HG02943 (cell line): ENCODE data around the gene HMSD.
"Not testable (repeated sequence)": the region's sequence is repeated elsewhere in the genome, so short reads cannot be mapped to it uniquely, and the experiment has no call there.

Experiments used
- ATAC-seq: cut with Tn5 transposase; IDR thresholded peaks from one replicate; pipeline ENCODE4 v1.9.1; 2021; ENCODE audit warnings: mild to moderate bottlenecking, low read depth, moderate library complexity; ENCODE audit not compliant: unreplicated experiment

Gene HMSD, protein sequence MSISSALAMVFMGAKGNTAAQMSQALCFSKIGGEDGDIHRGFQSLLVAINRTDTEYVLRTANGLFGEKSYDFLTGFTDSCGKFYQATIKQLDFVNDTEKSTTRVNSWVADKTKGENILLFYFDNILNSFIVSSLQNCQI

DNA sequence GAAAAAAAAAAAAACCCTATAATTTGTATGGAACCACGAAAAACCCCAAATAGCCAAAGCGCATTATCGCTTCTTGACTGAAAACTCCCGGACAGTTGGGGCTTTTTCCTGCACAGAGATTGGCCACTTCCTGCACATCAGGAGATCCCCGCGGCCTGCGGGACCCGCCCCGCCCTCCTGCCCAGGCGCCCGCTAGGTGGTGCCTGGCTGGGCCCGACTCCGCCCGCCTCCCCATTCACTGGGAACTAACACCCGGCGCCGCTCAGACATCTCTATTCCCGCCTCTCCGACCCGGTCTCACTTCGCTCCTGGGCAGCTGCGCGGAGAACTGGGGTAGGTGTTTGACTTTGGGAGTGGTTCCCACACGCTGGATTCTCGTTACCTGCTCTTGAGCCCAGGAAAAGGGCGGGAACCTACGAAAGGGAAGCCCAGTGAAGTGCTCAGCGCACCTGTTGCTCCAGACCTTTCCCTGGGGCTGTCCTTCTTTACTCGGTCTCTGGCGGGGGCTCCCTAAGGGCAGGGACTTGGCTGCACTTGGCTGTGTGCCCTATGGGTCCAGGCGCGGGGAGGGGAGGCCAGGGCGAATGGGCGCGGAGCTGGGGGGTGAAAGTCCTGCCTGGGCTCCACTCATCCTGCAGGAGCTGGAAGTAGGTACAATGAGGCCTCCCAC is at the start of gene HMSD:
Gene HMSD (plus strand): TSS at position 234 of the 670 bp plus-strand sequence. CDS start 4,155 bp downstream, outside the sequence.
- peak; percentile 86 for ATAC-seq

DNA sequence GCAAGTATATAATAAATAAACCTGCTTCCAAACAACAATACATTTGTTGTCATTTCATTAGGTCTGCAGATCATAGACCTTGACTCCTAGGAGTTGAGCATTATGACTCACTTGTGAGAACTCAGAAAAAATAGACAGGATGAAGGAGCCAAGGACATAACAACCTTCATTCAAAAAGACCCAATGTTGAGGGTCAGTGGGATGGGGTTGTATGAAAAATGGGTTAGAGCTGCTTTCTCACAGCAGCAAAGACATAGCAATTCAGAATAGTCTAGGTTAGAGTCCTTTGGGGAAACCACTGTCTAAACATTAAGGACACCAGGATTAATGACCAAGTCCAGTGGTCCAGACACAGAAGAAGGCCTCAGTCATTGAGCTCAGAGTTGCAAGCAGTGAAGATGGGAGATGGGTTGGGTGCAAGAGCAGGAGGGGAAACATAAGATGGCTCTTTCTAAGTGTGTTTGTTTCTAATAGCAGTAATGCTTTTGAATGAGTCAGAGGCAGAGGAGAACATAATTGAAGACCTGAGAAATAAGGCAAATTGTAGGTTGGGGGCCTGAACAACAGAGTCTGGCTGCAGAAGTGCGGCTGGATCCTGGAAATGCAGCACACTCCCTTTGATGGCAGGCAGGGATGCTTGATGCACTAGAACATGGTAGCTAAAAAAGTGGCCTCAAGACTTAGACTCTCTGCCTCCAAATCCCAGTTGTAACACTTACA is 45.1 kb upstream of the HMSD start:
- ATAC-seq = no peak

DNA sequence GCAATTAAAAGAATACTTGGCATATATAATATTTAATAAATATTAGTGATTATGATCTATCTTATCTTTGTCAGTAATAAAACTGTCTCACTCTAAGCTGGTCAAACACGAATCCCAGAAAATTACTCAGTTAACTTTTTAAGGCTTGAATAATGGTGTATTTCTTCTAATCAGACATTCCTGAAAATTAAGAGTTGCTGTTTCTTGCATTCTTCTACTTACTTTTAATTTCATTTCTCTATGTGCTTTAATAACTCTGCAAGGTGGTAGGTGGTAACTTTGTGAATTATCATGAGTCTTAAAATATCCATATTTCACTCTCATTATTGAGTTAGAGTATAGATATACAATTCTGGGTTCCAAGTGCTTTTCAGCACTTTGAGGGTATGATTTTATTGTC is 44.4 kb upstream of the HMSD start:
- ATAC-seq = no peak

DNA sequence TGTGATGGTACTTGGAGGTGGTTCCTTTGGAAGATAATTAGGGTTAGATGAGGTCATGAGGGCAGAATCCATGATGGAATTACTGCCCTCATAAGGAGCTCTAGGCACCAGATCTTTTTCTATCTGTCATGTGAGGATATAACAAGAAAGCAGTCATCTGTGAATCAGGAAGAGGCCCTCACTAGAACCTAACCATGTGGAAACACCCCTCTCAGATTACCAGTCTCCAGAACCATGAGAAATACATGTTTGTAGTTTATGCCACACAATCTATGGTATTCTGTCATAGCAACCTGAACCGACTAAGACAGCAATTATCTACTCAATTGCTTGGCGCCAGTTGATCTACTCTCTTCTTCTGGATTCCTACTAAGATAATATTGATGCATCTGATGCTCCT is 43.7 kb upstream of the HMSD start:
- no peak for ATAC-seq

DNA sequence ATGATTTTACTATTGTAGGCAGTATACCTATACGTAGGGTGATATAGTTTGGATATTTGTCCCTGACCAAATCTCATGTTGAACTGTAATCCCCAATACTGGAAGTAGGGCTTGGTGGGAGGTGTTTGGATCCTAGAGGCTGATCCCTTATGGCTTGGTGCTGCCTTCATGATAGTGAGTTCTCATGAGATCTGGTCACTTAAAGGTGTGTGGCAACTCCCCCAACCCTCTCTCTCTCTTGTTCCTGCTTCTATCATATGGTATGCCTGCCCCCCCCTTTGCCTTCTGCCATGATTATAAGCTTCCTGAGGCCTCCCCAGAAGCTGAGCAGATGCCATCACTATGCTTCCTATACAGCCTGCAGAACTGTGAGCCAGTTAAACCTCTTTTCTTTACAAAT is 43.0 kb upstream of the HMSD start:
- no peak for ATAC-seq

DNA sequence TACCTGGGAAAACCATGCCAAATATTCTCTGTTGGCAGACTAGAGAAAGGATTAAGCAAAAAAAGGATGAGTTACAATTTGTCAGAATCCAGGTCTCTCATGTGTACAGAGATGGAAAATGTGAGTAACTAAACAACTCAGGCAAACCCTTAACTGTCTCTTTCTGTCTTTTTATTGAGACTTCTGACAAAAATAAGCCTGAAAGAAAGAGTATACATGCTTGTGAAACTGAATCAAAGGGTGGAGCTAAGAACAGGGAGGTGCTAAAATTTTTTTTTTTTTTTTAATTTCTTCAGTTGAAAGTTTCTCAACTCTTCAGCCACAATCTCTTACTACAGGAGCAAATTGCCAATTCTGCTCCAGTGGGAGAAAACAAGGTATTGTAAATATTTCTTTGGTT is 41.4 kb upstream of the HMSD start, which contains the start of gene SERPINB10:
Gene SERPINB10 (plus strand): TSS at position 295 of the 400 bp plus-strand sequence. CDS start 7,553 bp downstream, outside the sequence.
- ATAC-seq = no peak

DNA sequence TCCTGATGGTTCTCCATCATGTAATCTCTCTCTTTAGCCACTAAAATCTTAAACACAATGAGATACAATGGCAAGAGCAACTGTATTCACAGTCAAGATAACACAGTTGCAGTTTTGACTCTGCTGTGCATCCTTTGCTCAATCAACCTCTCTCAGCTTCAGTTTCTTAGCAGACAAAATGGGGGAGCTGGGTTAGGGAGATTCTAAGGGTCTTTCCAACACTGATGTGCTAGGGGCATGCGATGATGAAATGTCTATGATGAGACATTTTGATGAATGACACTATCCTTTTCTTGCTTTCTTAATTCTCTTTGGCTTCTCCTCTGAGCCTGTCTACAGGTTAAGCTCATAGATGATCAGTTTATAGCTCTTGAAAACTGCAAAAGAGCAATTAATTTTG is 40.2 kb upstream of the HMSD start:
- ATAC-seq = no peak

DNA sequence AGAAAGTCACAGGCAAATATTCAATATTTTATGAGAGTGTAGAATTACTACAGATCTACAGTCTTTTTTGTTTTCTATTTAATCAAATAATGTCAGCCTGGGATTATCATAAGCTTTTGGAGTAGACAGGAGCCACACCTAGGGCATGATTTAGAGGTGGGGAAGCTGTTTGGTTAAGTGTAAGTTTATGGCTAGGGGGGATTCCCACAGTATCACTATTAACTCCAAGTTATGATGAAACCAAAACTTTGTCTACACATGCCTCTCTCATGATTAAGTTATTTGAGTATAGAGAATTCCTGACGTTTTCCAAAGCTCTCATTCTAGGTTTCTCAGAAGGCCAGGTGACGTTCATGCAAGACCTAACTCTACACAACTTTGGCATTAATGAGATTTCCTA is 39.2 kb upstream of the HMSD start:
- ATAC-seq = no peak

DNA sequence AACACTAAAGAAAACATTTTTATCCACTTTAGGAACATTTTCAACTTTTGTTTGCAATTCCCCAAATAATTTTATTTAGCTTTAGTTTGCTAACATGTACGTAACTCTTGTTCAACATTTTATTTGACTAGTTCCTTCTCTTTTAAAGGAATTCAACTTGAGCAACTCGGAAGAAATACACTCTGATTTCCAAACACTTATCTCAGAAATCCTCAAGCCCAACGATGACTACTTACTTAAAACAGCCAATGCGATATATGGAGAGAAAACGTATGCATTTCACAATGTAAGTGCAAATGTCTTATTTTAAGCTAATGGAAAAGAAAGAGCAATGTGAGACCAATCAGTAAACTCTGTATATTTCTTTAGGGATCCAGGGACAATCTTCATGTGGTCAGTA is 31.3 kb upstream of the HMSD start:
- no peak for ATAC-seq

DNA sequence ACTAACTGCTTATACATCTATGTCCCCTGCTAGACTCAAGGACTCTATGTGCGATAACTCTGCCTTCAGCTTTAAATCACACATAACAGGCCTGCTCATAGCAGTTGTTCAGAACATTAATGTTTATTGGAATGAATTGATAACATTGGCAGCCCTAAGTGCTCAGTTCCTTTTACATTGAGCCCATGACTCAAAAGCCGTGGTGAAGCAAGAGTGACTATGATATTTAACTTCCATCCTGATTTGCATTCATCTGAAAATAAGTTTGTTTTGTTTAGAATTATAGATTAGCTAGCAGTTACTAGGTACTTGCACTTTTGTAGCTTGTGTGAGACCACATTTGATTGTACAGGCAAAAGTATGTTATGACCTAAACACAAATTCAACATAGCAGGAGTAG is 27.1 kb upstream of the HMSD start:
- ATAC-seq = no peak

DNA sequence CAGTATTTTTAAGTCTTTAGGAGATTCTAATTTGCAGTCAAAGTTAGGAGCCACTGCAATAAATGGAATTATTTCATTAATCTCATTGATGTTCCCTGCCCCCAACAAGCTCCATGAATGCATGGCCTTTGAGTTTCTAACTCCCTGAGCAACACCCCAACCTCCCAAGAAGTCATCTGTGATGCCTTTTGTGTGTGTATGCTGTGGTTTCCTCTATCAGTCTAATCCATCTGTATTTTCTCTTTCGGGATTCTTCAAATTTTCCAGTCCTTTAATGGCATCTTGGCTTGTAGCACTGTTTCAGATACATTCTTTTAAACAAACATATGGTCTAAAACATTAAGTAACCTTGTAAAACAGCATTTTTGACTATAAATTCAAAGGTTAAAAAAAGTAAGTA is 24.6 kb upstream of the HMSD start:
- no peak for ATAC-seq

DNA sequence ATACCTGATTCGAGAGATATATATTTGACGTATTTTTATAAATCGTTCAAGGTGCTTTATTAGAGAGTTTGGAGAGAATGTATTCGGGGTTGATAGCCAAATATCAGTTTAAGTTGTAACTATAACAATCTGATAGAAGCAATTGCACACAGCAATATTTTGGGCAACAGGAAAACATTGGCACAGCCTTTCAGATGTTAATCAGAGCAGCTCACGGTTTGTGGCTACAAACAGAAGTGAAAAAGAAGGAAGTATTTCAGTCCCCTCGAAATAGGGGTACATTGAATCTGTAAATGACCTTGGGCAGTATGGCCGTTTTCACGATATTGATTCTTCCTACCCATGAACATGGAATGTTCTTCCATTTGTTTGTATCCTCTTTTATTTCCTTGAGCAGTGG is 20.8 kb upstream of the HMSD start:
- no peak for ATAC-seq

DNA sequence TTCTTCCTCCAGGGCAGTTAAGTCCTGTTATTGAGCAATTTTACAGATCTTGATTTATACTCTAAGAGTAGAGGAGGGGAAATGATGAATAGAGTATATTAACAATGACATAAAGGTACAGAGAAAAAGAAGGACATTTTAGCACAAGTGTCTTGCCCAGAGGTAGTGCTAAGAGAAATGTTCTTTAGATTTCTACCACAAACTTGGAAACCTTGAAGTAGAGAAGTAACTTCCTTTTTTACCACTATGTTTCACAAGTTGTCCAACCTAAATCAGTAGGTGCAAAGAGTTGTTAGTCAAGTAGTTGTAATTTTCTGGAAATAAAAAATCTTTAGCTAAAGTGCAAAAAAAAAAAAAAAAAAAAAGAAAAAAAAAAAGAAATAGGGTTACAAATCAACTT is 19.7 kb upstream of the HMSD start:
- not testable (repeated sequence) for ATAC-seq

DNA sequence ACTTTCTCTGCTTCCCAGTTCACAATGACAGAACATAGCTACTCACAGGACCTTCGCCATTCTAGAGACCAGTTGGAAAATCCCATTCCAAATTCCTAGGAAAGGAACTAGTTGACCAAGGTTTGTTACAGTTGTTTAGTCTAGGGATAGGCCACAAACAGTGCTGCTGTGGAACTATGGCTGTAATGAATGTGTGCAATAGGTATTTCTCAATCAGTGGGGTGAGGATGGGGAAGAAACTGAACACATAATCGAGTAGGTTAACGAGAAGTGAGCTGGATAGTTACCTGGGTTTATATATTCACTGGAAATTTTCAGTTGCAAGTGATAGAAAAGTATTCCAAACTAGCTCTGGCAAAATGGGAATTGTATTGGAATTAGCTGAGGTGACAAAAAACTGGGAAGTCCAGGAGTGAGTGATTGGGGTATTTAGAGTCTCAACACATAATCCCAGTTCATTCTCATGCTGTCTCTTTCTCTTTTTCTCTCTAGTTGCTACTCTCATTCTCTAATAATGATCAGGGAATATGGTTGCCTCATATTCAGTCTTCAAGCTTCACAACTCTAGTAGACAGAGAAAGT is 18.2 kb upstream of the HMSD start:
- ATAC-seq = no peak

DNA sequence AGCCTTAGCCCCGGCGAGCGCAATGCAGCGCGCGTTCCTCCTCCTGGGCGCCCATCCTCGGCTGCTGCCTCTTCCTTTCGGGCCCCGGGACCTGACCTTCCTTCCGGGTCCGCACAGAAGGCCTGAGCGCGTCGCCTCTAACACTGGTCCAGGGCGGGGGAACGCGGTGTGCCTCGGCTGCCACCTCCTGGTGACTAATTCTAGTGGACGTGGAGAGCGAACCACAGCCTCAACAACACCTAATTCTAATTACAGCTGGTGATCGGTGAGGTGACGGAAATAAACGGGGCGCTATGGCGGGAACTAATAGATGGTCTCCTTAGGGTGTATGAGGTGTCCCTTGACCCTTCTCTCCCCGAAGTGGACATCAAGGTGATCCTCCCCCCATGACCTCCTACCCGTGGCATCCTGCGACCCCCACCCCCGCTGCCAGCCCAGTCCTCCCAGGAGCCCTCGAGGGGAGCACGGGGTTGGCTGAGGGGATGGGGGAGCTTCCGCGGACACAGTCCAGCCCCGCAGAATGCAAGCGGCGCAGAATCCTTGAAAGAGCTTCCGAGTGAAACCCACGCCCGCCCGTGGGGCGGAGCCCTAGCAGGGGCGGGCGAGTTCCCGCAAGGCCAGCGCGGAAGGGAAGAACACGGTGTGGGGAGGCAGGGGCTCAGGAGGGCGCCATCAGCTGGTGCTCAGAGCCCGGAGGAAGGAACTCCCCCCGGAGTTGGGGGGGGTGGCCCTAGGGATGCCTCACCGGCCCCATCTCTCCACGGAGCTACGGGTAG is 12.8 kb upstream of the HMSD start:
- ATAC-seq = peak; percentile 98

DNA sequence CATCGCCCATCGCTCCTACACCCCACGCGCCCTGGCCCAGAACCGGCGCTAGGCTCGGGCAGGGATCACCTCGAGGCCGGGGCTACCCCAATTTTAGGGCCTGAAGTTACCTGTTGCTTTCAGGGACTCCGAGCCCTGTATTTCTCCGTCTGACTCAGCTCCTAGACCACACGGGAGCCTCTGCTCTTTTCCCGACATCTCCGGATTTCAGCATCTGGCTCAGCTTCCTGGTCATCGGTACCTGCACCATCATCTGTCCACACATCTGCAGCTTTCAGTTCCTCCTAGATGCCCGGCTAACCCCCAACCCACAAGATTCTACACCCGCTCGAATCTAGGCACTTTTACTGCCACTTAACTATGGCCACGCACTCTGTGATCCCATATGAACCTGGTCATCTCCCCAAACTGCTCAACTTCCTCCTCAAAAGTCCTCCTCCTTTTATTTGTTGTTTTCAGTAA is 12.1 kb upstream of the HMSD start:
- ATAC-seq = no peak

DNA sequence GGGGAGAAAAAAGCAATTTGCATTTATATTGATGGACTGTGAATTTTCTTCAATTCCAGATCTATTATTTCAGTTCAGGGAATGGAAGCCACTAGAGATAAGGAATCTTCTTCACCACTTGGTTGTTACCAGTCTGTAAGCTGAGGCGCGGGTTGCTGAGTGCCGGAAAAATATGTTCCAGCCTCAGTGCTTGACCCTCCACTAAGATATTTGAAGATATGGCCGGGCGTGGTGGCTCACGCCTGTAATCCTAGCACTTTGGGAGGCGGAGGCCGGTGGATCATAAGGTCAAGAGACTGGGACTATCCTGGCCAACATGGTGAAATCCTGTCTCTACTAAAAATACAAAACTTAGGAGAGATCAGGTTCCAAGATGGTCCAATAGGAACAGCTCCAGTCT is 9.1 kb upstream of the HMSD start:
- no peak for ATAC-seq

DNA sequence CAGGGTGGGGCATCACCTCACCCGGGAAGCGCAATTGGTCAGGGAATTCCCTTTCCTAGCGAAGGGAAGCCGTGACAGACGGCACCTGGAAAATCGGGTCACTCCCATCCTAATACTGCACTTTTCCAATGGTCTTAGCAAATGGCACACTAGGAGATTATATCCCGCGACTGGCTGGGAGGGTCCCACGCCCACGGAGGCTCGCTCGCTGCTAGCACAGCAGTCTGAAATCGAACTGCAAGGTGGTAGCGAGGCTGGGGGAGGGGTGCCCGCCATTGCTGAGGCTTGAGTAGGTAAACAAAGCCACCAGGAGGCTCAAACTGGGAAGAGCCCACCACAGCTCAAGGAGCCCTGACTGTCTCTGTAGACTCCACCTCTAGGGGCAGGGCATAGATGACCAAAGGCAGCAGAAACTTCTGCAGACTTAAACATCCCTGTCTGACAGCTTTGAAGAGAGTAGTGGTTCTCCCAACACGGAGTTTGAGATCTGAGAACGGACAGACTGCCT is 8.5 kb upstream of the HMSD start:
- not testable (repeated sequence) for ATAC-seq

DNA sequence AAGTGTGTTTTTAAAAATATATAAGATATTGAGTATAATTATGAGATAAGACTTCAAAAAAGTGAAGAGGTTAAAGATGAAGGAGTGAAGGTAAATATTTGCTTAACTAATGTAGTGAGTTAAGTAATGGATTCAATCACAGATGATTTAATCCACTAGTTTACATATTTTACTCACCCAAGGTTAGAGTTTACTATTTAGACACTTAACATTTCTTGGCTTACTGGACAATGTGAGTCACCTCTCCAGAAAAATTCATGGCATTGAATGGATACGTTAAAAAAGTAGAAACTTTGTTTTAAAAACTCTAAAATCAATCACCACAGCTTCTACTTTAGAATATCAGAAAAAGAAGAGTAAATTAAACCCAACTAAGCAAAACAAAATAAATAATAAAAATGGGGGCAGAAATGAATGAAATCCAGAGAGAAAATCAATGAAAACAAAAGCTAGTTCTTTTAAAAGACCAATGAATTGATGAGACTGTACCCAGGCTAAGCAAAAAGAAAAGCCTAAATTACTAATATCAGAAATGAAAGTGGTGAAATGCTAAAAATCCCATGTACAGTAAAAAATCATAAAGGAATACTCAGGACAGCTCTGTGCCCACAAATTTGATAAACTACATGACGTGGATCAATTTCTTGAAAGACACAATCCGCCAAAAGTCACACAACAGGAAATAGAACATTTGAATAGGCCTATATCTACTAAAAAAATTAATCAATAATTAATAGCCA is 1.9 kb upstream of the HMSD start:
- no peak for ATAC-seq

DNA sequence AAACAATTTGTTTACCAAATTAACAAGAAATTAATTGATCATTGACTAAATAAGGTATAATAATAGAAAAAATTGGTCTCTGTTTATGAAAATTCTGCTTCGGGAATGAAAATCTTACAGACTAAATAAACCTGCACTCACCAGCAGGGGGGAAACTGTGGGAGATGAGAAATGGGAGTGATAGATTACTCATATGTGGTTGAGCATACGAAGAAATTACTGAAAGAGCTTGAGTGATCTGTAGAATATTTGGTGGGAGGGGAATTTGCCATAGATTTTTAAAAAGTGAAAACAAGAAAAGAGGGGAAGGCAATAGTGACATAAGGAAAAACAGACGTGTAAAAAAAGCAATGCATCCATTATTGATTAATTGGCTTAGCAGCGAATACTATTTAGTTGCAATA is 2.2 kb downstream of the HMSD start:
- ATAC-seq = peak; percentile 47
